ENCODE measurements around the gene CUEDC1. TPM values are rescaled to one million over a fixed set of nuclear protein-coding genes. Genes with fewer than 3 reads are reported as not detected.

The CUEDC1 gene
- total RNA-seq, 1 experiment from 2014 or later, result 0.71 TPM

DNA sequence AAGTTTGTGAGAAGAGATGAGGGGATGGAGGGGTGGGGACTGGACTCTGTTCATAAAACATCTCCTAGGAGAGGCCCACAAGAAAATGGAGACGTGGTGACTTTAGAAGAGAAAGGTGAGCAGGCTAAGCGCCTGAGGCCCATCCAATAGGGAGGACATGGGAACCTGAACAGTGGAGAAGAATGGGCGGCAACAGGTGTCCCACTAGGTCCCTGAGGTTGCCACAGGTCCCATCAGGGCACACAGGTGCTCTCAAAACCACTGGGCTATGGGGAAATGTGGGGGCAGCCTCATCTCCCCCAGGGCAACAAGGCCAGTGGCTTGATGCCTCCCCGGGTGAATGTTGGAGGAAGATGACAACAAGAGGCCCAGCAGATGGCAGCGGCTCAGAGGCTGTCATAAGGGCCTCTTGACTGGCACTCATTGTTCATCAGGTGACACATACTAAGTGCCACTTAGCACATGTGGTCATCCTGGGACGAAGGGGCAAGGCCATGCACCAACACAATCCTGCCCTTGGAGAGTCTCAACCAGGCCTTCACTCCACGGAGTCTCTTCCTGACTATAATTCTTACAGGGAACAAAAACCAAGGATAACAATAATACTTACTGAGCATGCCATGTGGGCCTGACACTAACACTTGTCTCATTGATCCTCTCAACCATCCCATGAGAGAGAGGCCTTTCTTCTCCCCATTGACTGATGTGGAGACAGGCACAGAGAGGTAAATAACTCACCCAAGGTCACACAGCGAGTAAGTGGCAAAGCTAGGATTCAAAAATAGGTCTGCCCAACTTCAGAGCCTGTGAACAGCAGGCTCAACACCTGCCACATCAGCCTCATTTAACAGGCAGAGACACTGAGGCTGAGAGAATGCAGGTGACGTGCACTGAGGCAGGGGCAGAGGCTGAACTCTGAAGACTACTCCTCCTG lies 38.0 kb downstream of the CUEDC1 start:
- Histone ChIP-seq H3K79me2 (ENCODE audit: low read length) (no peaks in the 10 kb centered on the region), H2AFZ (ENCODE audit: low read length) (no peak overlapping the region), H3K4me3 (ENCODE audit: low read length) (no peak overlapping the region), H4K20me1 (ENCODE audit: insufficient read depth, low read depth, low read length) (no peaks in the 10 kb centered on the region), H3K4me2 (ENCODE audit: low read depth, low read length, poor library complexity, severe bottlenecking) (no peak overlapping the region), H3K9ac (ENCODE audit: low read length) (no peak overlapping the region), H3K9me3 (ENCODE audit: low read length) (no peaks in the 10 kb centered on the region), H3K4me1 (ENCODE audit: low read length) (peaks cover 10% of the 10 kb centered on the region), H3K27ac (ENCODE audit: low read length) (no peak overlapping the region), H3K27me3 (ENCODE audit: low read length) (no peaks in the 10 kb centered on the region), H3K9me2 (replicated peaks; ENCODE audit: insufficient read depth, low read length) (no peaks in the 10 kb centered on the region), H3K36me3 (ENCODE audit: insufficient read depth, low read length) (no peaks in the 10 kb centered on the region)
- no peak for DNase-seq

DNA sequence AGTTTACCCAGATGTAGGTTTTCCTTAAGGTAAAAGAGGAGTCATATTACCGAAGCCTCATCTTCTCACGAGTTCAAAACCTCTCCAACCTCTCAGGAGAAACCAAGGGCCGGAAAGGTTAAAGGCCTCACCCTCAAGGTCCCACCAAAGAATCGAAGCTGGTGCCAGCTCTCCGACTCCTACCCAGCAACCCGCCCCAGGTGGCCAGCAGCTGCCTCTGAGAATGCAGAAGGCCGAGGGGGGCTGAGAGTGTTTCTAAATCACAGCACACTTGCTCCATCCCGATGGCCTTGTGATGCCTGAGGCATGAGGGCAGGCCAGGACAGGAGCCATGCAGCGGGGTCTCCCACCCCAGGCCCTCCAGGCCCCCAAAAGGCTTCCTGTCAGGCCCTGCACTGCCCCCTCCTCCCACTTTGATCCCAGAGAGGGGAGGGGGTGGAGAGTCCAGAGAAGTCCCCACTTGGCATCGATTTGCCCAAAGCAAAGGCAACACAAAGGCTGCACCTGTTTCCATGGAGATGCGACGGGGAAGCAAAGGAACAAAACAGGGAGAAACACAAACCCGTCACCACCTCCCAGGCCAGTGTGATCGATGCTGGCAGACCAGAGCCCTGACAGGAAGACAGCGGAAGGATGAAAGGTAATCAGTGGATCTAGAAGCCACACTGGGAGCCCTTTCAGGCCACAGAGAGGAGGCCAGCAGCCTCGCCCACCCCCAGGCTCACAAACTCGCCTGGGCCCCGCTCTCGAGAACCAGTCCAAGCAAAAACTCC lies 39.0 kb downstream of the CUEDC1 start:
- no peak overlapping the region for H3K9ac ChIP-seq (ENCODE audit: low read length)
- no peak overlapping the region for H3K27ac ChIP-seq (ENCODE audit: low read length)
- H3K9me3 ChIP-seq (ENCODE audit: low read length), result no peaks in the 10 kb centered on the region
- H3K79me2 ChIP-seq (ENCODE audit: low read length), result no peaks in the 10 kb centered on the region
- peaks cover 10% of the 10 kb centered on the region for H3K4me1 ChIP-seq (ENCODE audit: low read length)
- H3K36me3 ChIP-seq (ENCODE audit: insufficient read depth, low read length), result no peaks in the 10 kb centered on the region
- H3K4me3 ChIP-seq (ENCODE audit: low read length), result no peak overlapping the region
- H4K20me1 ChIP-seq (ENCODE audit: insufficient read depth, low read depth, low read length), result no peaks in the 10 kb centered on the region
- no peak overlapping the region for H3K4me2 ChIP-seq (ENCODE audit: low read depth, low read length, poor library complexity, severe bottlenecking)
- no peak overlapping the region for H2AFZ ChIP-seq (ENCODE audit: low read length)
- DNase-seq, result no peak
- H3K9me2 ChIP-seq (replicated peaks; ENCODE audit: insufficient read depth, low read length), result no peaks in the 10 kb centered on the region
- no peaks in the 10 kb centered on the region for H3K27me3 ChIP-seq (ENCODE audit: low read length)

DNA sequence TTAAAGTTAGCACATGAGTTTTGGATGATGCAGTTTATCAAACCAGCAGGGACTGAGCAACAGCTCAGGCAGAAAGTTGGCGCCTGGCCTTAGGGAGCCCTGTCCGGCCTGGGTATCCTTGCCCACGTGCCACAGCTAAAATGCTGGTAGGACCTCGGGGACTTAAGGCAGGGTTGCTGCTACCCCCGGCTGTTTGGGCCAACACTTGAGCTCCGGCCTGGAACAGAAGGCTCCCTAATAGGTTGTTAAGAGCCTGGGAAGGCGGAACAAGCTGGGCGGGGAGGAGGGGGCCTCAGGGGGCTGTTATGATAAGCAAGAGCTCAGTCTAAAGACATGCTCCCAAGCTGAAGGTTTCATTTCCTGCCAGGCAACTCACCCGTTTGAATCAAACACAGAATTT lies 39.7 kb downstream of the CUEDC1 start:
- Histone ChIP-seq H3K27ac (ENCODE audit: low read length) (no peak overlapping the region), H3K79me2 (ENCODE audit: low read length) (no peaks in the 10 kb centered on the region), H3K9ac (ENCODE audit: low read length) (no peak overlapping the region), H3K9me3 (ENCODE audit: low read length) (no peaks in the 10 kb centered on the region), H3K4me3 (ENCODE audit: low read length) (no peak overlapping the region), H3K36me3 (ENCODE audit: insufficient read depth, low read length) (no peaks in the 10 kb centered on the region), H3K4me2 (ENCODE audit: low read depth, low read length, poor library complexity, severe bottlenecking) (no peak overlapping the region), H3K4me1 (ENCODE audit: low read length) (peaks cover 10% of the 10 kb centered on the region), H4K20me1 (ENCODE audit: insufficient read depth, low read depth, low read length) (no peaks in the 10 kb centered on the region), H2AFZ (ENCODE audit: low read length) (no peak overlapping the region), H3K27me3 (ENCODE audit: low read length) (no peaks in the 10 kb centered on the region), H3K9me2 (replicated peaks; ENCODE audit: insufficient read depth, low read length) (no peaks in the 10 kb centered on the region)
- no peak for DNase-seq

DNA sequence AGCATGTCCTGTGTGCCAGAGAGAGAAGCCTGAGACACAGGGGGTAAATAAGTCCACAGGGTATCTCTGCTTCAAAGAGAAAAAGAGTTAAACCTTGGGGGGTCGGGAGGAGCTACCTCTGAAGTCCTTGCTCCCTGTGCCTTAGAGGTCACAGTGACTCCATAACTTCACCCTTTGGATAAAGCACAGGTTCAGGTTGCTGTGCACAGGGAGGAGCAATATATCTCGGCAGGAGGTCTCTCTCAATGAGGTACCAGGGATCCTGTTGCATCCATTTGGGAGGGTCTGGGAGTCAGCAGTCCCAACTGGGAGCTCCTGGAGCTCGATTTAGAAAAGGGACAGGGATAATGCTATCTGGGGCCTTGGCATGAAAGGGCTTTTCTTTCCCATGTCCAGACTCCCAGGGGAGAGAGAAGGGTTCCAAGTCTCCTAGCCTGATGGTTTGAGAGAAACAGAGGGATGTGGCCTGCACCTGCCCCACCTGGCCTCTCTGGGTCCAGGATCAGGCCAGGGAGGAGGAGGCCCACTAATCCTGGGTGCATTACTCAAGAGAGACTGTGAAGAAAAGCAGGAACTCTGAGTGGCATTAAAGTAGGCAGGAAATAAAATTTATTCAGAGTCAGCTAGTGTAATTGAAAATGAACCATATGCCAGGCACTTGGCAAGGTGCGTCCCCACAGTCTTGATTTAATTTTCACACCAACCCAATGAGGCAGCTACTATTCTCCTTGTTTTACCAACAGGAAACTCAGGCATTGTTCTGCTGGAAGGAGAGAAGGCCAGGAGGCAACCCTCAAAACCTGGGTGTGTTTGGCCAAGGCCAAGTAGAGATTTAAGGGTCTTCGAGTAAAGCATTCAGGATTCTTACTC lies 40.7 kb downstream of the CUEDC1 start:
- Histone ChIP-seq H3K36me3 (ENCODE audit: insufficient read depth, low read length) (no peaks in the 10 kb centered on the region), H3K9me2 (replicated peaks; ENCODE audit: insufficient read depth, low read length) (no peaks in the 10 kb centered on the region), H3K4me1 (ENCODE audit: low read length) (peaks cover 10% of the 10 kb centered on the region)

DNA sequence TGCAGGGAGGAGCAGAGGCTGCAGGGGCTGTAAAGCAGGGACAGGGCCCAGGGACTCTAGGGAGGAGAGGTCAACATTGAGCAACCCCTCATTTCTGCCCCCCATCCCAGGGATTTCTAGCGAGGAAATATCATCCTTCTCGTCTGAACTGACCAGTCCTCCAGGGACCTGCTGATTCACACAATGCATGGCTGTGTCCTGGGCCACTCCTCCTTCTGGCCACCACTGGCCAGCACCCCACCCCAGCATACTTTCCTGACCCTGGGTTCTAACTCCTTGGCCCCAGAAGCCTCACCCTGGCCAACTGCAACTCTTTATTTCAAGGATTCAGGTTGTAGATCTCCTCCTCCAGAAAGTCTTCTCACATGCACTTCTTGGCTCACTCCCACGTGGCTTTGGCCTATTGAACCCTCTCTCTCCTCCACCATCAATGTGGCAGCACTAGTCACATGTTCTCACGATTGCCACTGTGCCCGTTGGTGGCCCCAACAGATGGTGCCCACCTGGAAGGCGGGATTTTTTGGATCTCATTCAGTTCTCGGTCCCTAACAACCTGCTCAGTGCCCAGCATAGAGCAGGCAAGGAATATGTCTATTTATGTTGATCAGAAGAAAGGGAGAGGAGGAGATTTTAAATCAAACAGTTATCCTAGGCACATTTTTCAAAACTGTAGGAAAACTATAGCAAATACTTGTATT lies 41.5 kb downstream of the CUEDC1 start:
- DNase-seq, result no peak
- no peaks in the 10 kb centered on the region for H3K9me2 ChIP-seq (replicated peaks; ENCODE audit: insufficient read depth, low read length)
- peaks cover 10% of the 10 kb centered on the region for H3K4me1 ChIP-seq (ENCODE audit: low read length)
- H3K9ac ChIP-seq (ENCODE audit: low read length), result no peak overlapping the region
- H3K27ac ChIP-seq (ENCODE audit: low read length), result no peak overlapping the region
- H4K20me1 ChIP-seq (ENCODE audit: insufficient read depth, low read depth, low read length), result no peaks in the 10 kb centered on the region
- no peak overlapping the region for H3K4me2 ChIP-seq (ENCODE audit: low read depth, low read length, poor library complexity, severe bottlenecking)
- H2AFZ ChIP-seq (ENCODE audit: low read length), result no peak overlapping the region
- H3K9me3 ChIP-seq (ENCODE audit: low read length), result no peaks in the 10 kb centered on the region
- no peaks in the 10 kb centered on the region for H3K27me3 ChIP-seq (ENCODE audit: low read length)
- no peaks in the 10 kb centered on the region for H3K79me2 ChIP-seq (ENCODE audit: low read length)
- H3K4me3 ChIP-seq (ENCODE audit: low read length), result no peak overlapping the region
- H3K36me3 ChIP-seq (ENCODE audit: insufficient read depth, low read length), result no peaks in the 10 kb centered on the region

More for the DNA sequence above, 40.7 kb downstream of the CUEDC1 start:
- H3K27me3 ChIP-seq (ENCODE audit: low read length), result no peaks in the 10 kb centered on the region
- DNase-seq, result no peak
- H3K4me3 ChIP-seq (ENCODE audit: low read length), result no peak overlapping the region
- no peaks in the 10 kb centered on the region for H4K20me1 ChIP-seq (ENCODE audit: insufficient read depth, low read depth, low read length)
- no peak overlapping the region for H3K27ac ChIP-seq (ENCODE audit: low read length)
- H3K9ac ChIP-seq (ENCODE audit: low read length), result no peak overlapping the region
- H2AFZ ChIP-seq (ENCODE audit: low read length), result no peak overlapping the region
- H3K79me2 ChIP-seq (ENCODE audit: low read length), result no peaks in the 10 kb centered on the region
- no peaks in the 10 kb centered on the region for H3K9me3 ChIP-seq (ENCODE audit: low read length)
- H3K4me2 ChIP-seq (ENCODE audit: low read depth, low read length, poor library complexity, severe bottlenecking), result no peak overlapping the region

DNA sequence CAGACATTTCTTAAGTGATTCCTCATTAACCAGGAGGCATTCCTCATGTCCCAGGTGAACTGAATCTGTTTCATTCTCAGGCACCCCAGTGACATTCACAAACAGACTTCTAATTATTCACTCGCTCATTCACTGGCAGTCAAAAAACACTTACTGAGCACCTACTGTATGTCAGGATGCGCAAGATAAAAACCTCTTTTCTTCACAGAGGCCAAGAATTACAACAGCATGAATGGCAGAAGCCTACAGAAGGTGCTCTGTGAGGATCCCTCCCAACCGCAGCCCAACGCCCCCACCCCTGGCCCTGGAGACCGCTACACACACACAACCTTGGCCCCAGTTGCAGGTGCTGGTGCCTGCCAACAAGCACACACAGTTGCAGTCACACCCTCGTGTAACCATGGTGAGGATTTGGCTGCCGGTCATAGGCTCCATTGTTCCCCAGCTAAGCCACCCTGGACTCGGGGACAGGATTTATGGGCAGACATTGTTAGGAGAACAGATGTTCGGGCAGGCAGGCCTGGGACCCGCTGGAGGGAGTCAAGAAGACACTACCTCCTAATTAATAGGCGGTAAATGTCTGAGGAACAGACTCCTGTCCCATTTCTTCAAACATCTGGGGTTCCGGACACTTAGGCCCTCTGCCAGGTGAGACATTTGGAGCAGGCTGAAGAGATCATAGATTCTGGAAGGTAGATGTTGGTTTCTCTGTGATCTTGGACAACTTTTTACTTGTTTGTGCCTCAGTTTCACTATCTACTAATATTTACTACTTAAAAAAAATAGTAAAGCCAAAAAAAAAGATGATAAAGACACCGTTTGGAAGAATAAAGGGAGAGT lies 43.2 kb downstream of the CUEDC1 start:
- Histone ChIP-seq H3K4me3 (ENCODE audit: low read length) (no peak overlapping the region), H3K4me2 (ENCODE audit: low read depth, low read length, poor library complexity, severe bottlenecking) (no peak overlapping the region), H2AFZ (ENCODE audit: low read length) (no peak overlapping the region), H3K4me1 (ENCODE audit: low read length) (peaks cover 10% of the 10 kb centered on the region), H4K20me1 (ENCODE audit: insufficient read depth, low read depth, low read length) (no peaks in the 10 kb centered on the region), H3K27ac (ENCODE audit: low read length) (no peak overlapping the region), H3K9me2 (replicated peaks; ENCODE audit: insufficient read depth, low read length) (no peaks in the 10 kb centered on the region), H3K27me3 (ENCODE audit: low read length) (no peaks in the 10 kb centered on the region), H3K9me3 (ENCODE audit: low read length) (no peaks in the 10 kb centered on the region), H3K79me2 (ENCODE audit: low read length) (no peaks in the 10 kb centered on the region), H3K9ac (ENCODE audit: low read length) (no peak overlapping the region), H3K36me3 (ENCODE audit: insufficient read depth, low read length) (no peaks in the 10 kb centered on the region)
- DNase-seq, result no peak
